OCI-LY3 (cell line): ENCODE results near the gene HSPG2.

Experiments
- H2AFZ ChIP-seq: fragments of 200-600, 300-600 bp; shearing (Covaris generic); 2 replicates; pipeline ENCODE4 v1.6.0; 2014; ENCODE audit warnings: antibody characterized with exemption, low read depth, low read length
- H3K27ac ChIP-seq: fragments of 200-600, 300-600 bp; sonication (generic); 2 replicates; pipeline ENCODE4 v1.5.1; 2014; ENCODE audit warnings: mild to moderate bottlenecking, low read length, moderate library complexity, mixed read lengths
- H3K27me3 ChIP-seq: fragments of 200-600, 300-600 bp; sonication (generic); 2 replicates; pipeline ENCODE4 v1.6.1; 2014; ENCODE audit warnings: low read depth, low read length, mixed read lengths
- H3K36me3 ChIP-seq: fragments of 200-600, 300-600 bp; sonication (generic); replicated peaks from 2 replicates; pipeline ENCODE3; 2014; ENCODE audit warnings: low read depth, low read length, mixed read lengths
- H3K4me1 ChIP-seq: fragments of 300-600, 200-600 bp; sonication (generic); 2 replicates; pipeline ENCODE4 v1.6.1; 2014; ENCODE audit warnings: low read length, mixed read lengths
- H3K4me2 ChIP-seq: fragments of 200-600, 300-600 bp; sonication (generic); 2 replicates; pipeline ENCODE4 v1.6.1; 2014; ENCODE audit warnings: low read length, mixed read lengths
- H3K4me3 ChIP-seq: fragments of 300-600, 200-600 bp; sonication (generic); 2 replicates; pipeline ENCODE4 v1.5.1; 2014; ENCODE audit warnings: antibody characterized with exemption, mild to moderate bottlenecking, low read length, moderate library complexity
- H3K79me2 ChIP-seq: fragments of 300-600, 200-600 bp; shearing (Covaris generic); 2 replicates; pipeline ENCODE4 v1.6.1; 2014; ENCODE audit warnings: mild to moderate bottlenecking, low read length, mixed read lengths
- H3K9ac ChIP-seq: fragments of 300-600, 200-600 bp; shearing (Covaris generic); 2 replicates; pipeline ENCODE4 v1.6.0; 2014; ENCODE audit warnings: mild to moderate bottlenecking, low read length, moderate library complexity
- H3K9me3 ChIP-seq: fragments of 200-600, 300-600 bp; shearing (Covaris generic); 2 replicates; pipeline ENCODE4 v1.6.1; 2014; ENCODE audit warnings: low read length, mixed read lengths; ENCODE audit not compliant: insufficient read depth
- H4K20me1 ChIP-seq: fragments of 200-600, 300-600 bp; sonication (generic); 2 replicates; pipeline ENCODE4 v1.6.1; 2016; ENCODE audit warnings: low read length, mixed read lengths; ENCODE audit not compliant: insufficient read depth
- CTCF ChIP-seq: fragments of 200-600, 300-600 bp; sonication (generic); IDR thresholded peaks from 2 replicates; pipeline ENCODE4 v1.5.1; 2014; ENCODE audit warnings: antibody characterized with exemption, low read length, low read depth
- EZH2phosphoT487 ChIP-seq: fragments of 200-600 bp; shearing (Covaris generic); IDR thresholded peaks from 2 replicates; pipeline ENCODE4 v1.6.1; 2018; ENCODE audit warnings: antibody characterized with exemption, mixed run types, low read depth

Gene HSPG2

GRCh38 chr1:21783679-21784603 lies 153.2 kb downstream of the HSPG2 start:
- peaks cover 7% of the 10 kb centered on the region for H4K20me1 ChIP-seq
- peak overlapping the region; percentile 100 for H3K4me3 ChIP-seq
- peaks cover 40% of the 10 kb centered on the region for H3K79me2 ChIP-seq
- TF ChIP-seq CTCF: no peak
- no peak for TF ChIP-seq EZH2phosphoT487
- H2AFZ ChIP-seq: peak overlapping the region; percentile 74; the same call in 1 of the 2 replicates
- no peaks in the 10 kb centered on the region for H3K9me3 ChIP-seq
- peak overlapping the region; percentile 100 for H3K27ac ChIP-seq
- H3K36me3 ChIP-seq: no peaks in the 10 kb centered on the region
- H3K4me2 ChIP-seq: peak overlapping the region; percentile 97
- H3K27me3 ChIP-seq: no peaks in the 10 kb centered on the region
- peaks cover 14% of the 10 kb centered on the region for H3K4me1 ChIP-seq
- H3K9ac ChIP-seq: peak overlapping the region; percentile 100

GRCh38 chr1:21782868-21783678 lies 154.0 kb downstream of the HSPG2 start, which contains the start of gene USP48:
Gene USP48 (minus strand): TSS chr1:21783149. CDS start chr1:21782957, 192 bp downstream.
- peaks cover 49% of the 10 kb centered on the region for H3K79me2 ChIP-seq
- peaks cover 14% of the 10 kb centered on the region for H3K4me1 ChIP-seq
- peak within 1 kb of the TSS; percentile 91; the same call in 1 of the 2 replicates for H2AFZ ChIP-seq
- TF ChIP-seq CTCF (no peak), EZH2phosphoT487 (no peak)
- H3K4me3 ChIP-seq: peak within 1 kb of the TSS; percentile 100
- H3K36me3 ChIP-seq: peaks cover 2% of the 10 kb centered on the region
- H3K4me2 ChIP-seq: peak within 1 kb of the TSS; percentile 97
- no peaks in the 10 kb centered on the region for H3K9me3 ChIP-seq
- H3K9ac ChIP-seq: peak within 1 kb of the TSS; percentile 100
- peaks cover 15% of the 10 kb centered on the region for H4K20me1 ChIP-seq
- peak within 1 kb of the TSS; percentile 100 for H3K27ac ChIP-seq
- H3K27me3 ChIP-seq: no peaks in the 10 kb centered on the region

GRCh38 chr1:21782349-21782867 lies 154.7 kb downstream of the HSPG2 start:
- H2AFZ ChIP-seq: no peak overlapping the region
- H3K27me3 ChIP-seq: no peaks in the 10 kb centered on the region
- peak overlapping the region; percentile 100 for H3K27ac ChIP-seq
- peak overlapping the region; percentile 100 for H3K9ac ChIP-seq
- TF ChIP-seq EZH2phosphoT487 (no peak), CTCF (peak; percentile 30)
- peak overlapping the region; percentile 100 for H3K4me3 ChIP-seq
- H3K4me1 ChIP-seq: peaks cover 14% of the 10 kb centered on the region
- peaks cover 4% of the 10 kb centered on the region for H3K36me3 ChIP-seq
- peaks cover 56% of the 10 kb centered on the region for H3K79me2 ChIP-seq
- H3K9me3 ChIP-seq: no peaks in the 10 kb centered on the region
- peaks cover 19% of the 10 kb centered on the region for H4K20me1 ChIP-seq
- H3K4me2 ChIP-seq: peak overlapping the region; percentile 68
